ENCODE data around the gene NAPEPLD.
A peak's percentile ranks its signal among the peaks of the same experiment; 100 is the strongest.

The NAPEPLD gene

GRCh38 chr7:103077318-103077717 is 71.6 kb downstream of the NAPEPLD start:
- Histone ChIP-seq H3K27me3 (ENCODE audit: insufficient read depth, low read depth, severe bottlenecking) (no peaks in the 10 kb centered on the region), H3K4me3 (ENCODE audit: low read depth, low read length) (no peak overlapping the region), H3K9me3 (ENCODE audit: severe bottlenecking) (no peaks in the 10 kb centered on the region), H3K27ac (no peak overlapping the region), H3K36me3 (no peaks in the 10 kb centered on the region; the same call in none of the 2 replicates)
- TF ChIP-seq, protein P1, sequence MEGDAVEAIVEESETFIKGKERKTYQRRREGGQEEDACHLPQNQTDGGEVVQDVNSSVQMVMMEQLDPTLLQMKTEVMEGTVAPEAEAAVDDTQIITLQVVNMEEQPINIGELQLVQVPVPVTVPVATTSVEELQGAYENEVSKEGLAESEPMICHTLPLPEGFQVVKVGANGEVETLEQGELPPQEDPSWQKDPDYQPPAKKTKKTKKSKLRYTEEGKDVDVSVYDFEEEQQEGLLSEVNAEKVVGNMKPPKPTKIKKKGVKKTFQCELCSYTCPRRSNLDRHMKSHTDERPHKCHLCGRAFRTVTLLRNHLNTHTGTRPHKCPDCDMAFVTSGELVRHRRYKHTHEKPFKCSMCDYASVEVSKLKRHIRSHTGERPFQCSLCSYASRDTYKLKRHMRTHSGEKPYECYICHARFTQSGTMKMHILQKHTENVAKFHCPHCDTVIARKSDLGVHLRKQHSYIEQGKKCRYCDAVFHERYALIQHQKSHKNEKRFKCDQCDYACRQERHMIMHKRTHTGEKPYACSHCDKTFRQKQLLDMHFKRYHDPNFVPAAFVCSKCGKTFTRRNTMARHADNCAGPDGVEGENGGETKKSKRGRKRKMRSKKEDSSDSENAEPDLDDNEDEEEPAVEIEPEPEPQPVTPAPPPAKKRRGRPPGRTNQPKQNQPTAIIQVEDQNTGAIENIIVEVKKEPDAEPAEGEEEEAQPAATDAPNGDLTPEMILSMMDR (IDR thresholded peaks at IDR 0.05; ENCODE audit: low read depth, low read length) = no peak
- DNase-seq = no peak

DNA sequence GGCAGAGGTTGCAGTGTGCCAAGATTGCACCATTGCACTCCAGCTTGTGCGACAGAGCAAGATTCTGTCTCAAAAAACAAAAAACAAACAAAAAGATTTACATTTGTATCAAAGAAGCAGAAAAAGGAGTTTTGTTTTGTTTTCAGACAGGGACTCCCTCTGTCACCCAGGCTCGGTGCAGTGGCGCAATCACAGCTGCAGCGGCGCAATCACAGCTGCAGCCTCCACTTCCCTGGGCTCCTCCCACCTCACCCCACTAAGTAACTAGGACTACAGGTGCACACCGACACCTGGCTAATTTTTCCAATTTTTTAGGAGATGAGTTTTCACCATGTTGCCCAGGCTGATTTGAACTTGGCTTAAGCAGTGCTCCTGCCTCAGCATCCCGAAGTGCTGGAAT is 72.1 kb downstream of the NAPEPLD start:
- TF ChIP-seq, protein P1 (IDR thresholded peaks at IDR 0.05; ENCODE audit: low read depth, low read length) = no peak
- H3K4me3 ChIP-seq (ENCODE audit: low read depth, low read length) = no peak overlapping the region
- no peak overlapping the region for H3K27ac ChIP-seq

GRCh38 chr7:103075337-103075918 is 73.5 kb downstream of the NAPEPLD start:
- Histone ChIP-seq H3K27ac (peak overlapping the region; percentile 86), H3K9me3 (ENCODE audit: severe bottlenecking) (no peaks in the 10 kb centered on the region), H3K4me3 (ENCODE audit: low read depth, low read length) (peak overlapping the region; percentile 77), H3K36me3 (no peaks in the 10 kb centered on the region; the same call in none of the 2 replicates), H3K27me3 (ENCODE audit: insufficient read depth, low read depth, severe bottlenecking) (no peaks in the 10 kb centered on the region)
- TF ChIP-seq, protein P1 (IDR thresholded peaks at IDR 0.05; ENCODE audit: low read depth, low read length) = no peak
- DNase-seq = peak; percentile 78

More for the DNA sequence above, 72.1 kb downstream of the NAPEPLD start:
- DNase-seq = no peak
- Histone ChIP-seq H3K36me3 (no peaks in the 10 kb centered on the region; the same call in none of the 2 replicates), H3K9me3 (ENCODE audit: severe bottlenecking) (no peaks in the 10 kb centered on the region), H3K27me3 (ENCODE audit: insufficient read depth, low read depth, severe bottlenecking) (no peaks in the 10 kb centered on the region)

DNA sequence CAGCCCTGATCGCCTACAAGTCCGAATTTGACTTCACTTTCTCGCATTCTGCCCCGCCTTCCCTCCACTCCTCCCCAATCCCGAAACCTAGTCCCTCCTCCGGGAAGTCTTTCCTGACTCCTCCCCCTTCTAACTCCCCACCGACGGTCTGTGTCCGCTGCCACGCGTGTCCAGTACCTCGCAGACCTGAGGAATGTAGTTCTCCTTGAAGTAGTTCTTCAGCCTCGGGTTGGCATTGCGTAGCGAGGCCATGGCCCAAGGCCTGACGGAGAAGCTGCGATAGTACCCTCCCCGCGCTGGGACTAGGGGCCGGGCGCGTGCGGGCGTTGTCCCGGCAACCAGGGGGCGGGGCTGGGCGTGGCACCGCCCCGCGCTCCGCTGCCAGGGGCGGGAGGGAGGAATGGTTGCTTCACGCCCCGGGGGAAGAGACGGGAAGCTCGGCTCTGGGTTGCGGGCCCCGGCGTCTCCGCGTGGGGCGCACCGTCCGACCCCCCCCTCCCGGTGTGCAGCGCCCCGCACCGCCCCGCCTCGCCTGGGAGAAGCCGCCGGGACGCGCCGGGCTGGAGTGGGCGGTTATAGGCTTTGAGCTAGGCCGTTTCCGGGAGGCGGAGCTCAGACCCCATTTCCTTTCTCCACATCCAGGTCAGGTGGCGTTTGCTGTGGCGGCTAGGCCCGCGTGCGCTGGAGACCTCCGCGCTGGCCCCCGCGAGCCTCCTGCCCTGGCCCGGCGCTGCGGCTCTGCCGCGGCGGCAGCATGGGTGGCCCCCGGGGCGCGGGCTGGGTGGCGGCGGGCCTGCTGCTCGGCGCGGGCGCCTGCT is 74.2 kb downstream of the NAPEPLD start, which contains the start of the genes ARMC10 and FBXL13:
TSS of gene ARMC10 (plus strand) at position 622 of the 818 bp plus-strand sequence. CDS start at position 755, 133 bp downstream.
TSS of gene FBXL13 (minus strand) at position 278 of the 818 bp plus-strand sequence.
- no peaks in the 10 kb centered on the region for H3K9me3 ChIP-seq (ENCODE audit: severe bottlenecking)
- peak within 1 kb of the TSS; percentile 86 for H3K27ac ChIP-seq
- H3K36me3 ChIP-seq = no peaks in the 10 kb centered on the region; the same call in none of the 2 replicates
- TF ChIP-seq, protein P1 (IDR thresholded peaks at IDR 0.05; ENCODE audit: low read depth, low read length) = 0 out of 2 replicates have a peak, but pooled peaks have one; percentile 2
- peak within 1 kb of the TSS; percentile 77 for H3K4me3 ChIP-seq (ENCODE audit: low read depth, low read length)
- peak; percentile 91 for DNase-seq
- H3K27me3 ChIP-seq (ENCODE audit: insufficient read depth, low read depth, severe bottlenecking) = no peaks in the 10 kb centered on the region

DNA sequence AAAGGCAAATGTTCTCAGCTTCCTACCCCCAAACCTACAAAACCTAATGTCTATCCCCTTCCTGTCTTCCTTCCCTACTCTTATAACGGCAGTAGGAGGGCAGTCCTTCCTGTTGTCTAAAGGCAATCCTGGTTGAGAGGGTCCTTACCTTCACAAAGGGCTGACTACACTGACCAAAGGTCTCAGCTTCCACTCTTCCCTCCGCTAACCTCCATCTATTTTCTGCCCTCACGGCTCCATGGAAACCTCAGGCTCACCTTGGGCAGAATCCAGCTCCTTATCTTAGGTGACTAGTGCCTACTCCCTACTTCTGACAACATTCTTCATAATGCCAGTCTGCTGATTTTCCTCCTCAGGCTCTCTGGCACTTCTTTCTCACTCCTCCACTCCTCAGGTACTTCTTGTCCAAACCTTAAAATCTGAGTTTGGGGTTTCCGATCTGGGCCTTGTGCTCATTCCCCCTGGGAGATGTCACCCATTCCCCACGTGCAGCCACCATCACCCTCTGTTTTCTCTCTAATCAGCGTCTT is 74.8 kb downstream of the NAPEPLD start:
- TF ChIP-seq, protein P1 (IDR thresholded peaks at IDR 0.05; ENCODE audit: low read depth, low read length) = no peak
- H3K9me3 ChIP-seq (ENCODE audit: severe bottlenecking) = no peaks in the 10 kb centered on the region
- DNase-seq = no peak
- H3K27me3 ChIP-seq (ENCODE audit: insufficient read depth, low read depth, severe bottlenecking) = no peaks in the 10 kb centered on the region
- H3K36me3 ChIP-seq = no peaks in the 10 kb centered on the region; the same call in none of the 2 replicates
- H3K4me3 ChIP-seq (ENCODE audit: low read depth, low read length) = peak overlapping the region; percentile 77
- H3K27ac ChIP-seq = no peak overlapping the region
